ENCODE data around the gene ANKZF1.

ANKZF1 gene

GRCh38 chr2:219285373-219285735 lies 55.7 kb downstream of the ANKZF1 start:
- H4K8ac ChIP-seq (ENCODE audit: low read depth, low read length), result no peak overlapping the region
- H3K27me3 ChIP-seq (ENCODE audit: insufficient read depth, low read length), result no peaks in the 10 kb centered on the region
- no peak overlapping the region for H2AK5ac ChIP-seq (ENCODE audit: low read length)
- peaks cover 37 to 50% of the 10 kb centered on the region in 2 experiments for H3K36me3 ChIP-seq (ENCODE audit: control insufficient read depth in 1 of 2, insufficient read depth in 2 of 2, low read length in 2 of 2)
- H3K4me3 ChIP-seq (ENCODE audit: low read depth, low read length), result no peak overlapping the region
- DNase-seq, result no peak
- no peaks in the 10 kb centered on the region for H3K9me3 ChIP-seq (ENCODE audit: insufficient read depth, low read depth, low read length)
- H3K27ac ChIP-seq (ENCODE audit: low read depth, low read length), result no peak overlapping the region
- peaks cover 14 to 20% of the 10 kb centered on the region in 2 experiments for H3K4me1 ChIP-seq (ENCODE audit: control insufficient read depth in 1 of 2, insufficient read depth in 2 of 2, low read length in 2 of 2)
- no peak overlapping the region for H3K4ac ChIP-seq (ENCODE audit: low read depth, low read length)
- peaks cover 11% of the 10 kb centered on the region for H3K79me1 ChIP-seq (ENCODE audit: low read length)
- no peak overlapping the region for H4K12ac ChIP-seq (ENCODE audit: low read depth, low read length)
- no peak overlapping the region for H2AFZ ChIP-seq (ENCODE audit: insufficient read depth, low read length, poor library complexity)
- no peak overlapping the region for H3K4me2 ChIP-seq (ENCODE audit: low read length)
- H2BK12ac ChIP-seq (ENCODE audit: low read length), result no peak overlapping the region
- H3K9ac ChIP-seq (ENCODE audit: low read length), result no peak overlapping the region
- no peak overlapping the region for H3K18ac ChIP-seq (ENCODE audit: low read length)
- no peak overlapping the region for H3K14ac ChIP-seq (ENCODE audit: low read length)
- H3K23ac ChIP-seq (ENCODE audit: low read length), result no peak overlapping the region
- H4K91ac ChIP-seq (ENCODE audit: low read depth, low read length), result no peak overlapping the region
- no peak overlapping the region for H2BK5ac ChIP-seq (ENCODE audit: low read depth, low read length, poor library complexity)
- WGBS (ENCODE audit: extremely low coverage, insufficient coverage, insufficient read length), result no CpG with 5 or more reads among the region's 12 CpGs
- peaks cover 3% of the 10 kb centered on the region for H3K79me2 ChIP-seq (ENCODE audit: control insufficient read depth, insufficient read depth, low read length, poor library complexity)
- H2BK120ac ChIP-seq (ENCODE audit: insufficient read depth, low read length, poor library complexity), result no peak overlapping the region

- Histone ChIP-seq H3K36me3 (ENCODE audit: control insufficient read depth in 1 of 2, insufficient read depth in 2 of 2, low read length in 2 of 2) (peaks cover 33 to 46% of the 10 kb centered on the region in 2 experiments), H3K4me2 (ENCODE audit: low read length) (no peak overlapping the region), H3K4ac (ENCODE audit: low read depth, low read length) (no peak overlapping the region), H2BK5ac (ENCODE audit: low read depth, low read length, poor library complexity) (peak overlapping the region; percentile 58), H4K12ac (ENCODE audit: low read depth, low read length) (peak overlapping the region; percentile 28), H3K79me1 (ENCODE audit: low read length) (peaks cover 11% of the 10 kb centered on the region), H4K91ac (ENCODE audit: low read depth, low read length) (peak overlapping the region; percentile 66), H3K9ac (ENCODE audit: low read length) (no peak overlapping the region), H3K27ac (ENCODE audit: low read depth, low read length) (peak overlapping the region; percentile 49), H2AFZ (ENCODE audit: insufficient read depth, low read length, poor library complexity) (no peak overlapping the region), H3K18ac (ENCODE audit: low read length) (no peak overlapping the region), H3K4me1 (ENCODE audit: control insufficient read depth in 1 of 2, insufficient read depth in 2 of 2, low read length in 2 of 2) (peaks cover 14 to 20% of the 10 kb centered on the region in 2 experiments), H2AK5ac (ENCODE audit: low read length) (no peak overlapping the region), H2BK120ac (ENCODE audit: insufficient read depth, low read length, poor library complexity) (no peak overlapping the region), H4K8ac (ENCODE audit: low read depth, low read length) (peak overlapping the region; percentile 61), H2BK12ac (ENCODE audit: low read length) (no peak overlapping the region), H3K14ac (ENCODE audit: low read length) (peak overlapping the region; percentile 63), H3K4me3 (ENCODE audit: low read depth, low read length) (no peak overlapping the region), H3K9me3 (ENCODE audit: insufficient read depth, low read depth, low read length) (no peaks in the 10 kb centered on the region), H3K23ac (ENCODE audit: low read length) (no peak overlapping the region), H3K79me2 (ENCODE audit: control insufficient read depth, insufficient read depth, low read length, poor library complexity) (peaks cover 3% of the 10 kb centered on the region), H3K27me3 (ENCODE audit: insufficient read depth, low read length) (no peaks in the 10 kb centered on the region)
- no peak for DNase-seq
- WGBS (ENCODE audit: extremely low coverage, insufficient coverage, insufficient read length), result no CpG with 5 or more reads among the region's 17 CpGs
These were observed 56.4 kb downstream of the ANKZF1 start for GRCh38 chr2:219285894-219286425.

All from trophoblast cell (in vitro differentiated cells and primary cell).